ENCODE data around the gene HS3ST5.
"Not testable (repeated sequence)": the region's sequence is repeated elsewhere in the genome, so short reads cannot be mapped to it uniquely, and the experiment has no call there.

The HS3ST5 gene

DNA sequence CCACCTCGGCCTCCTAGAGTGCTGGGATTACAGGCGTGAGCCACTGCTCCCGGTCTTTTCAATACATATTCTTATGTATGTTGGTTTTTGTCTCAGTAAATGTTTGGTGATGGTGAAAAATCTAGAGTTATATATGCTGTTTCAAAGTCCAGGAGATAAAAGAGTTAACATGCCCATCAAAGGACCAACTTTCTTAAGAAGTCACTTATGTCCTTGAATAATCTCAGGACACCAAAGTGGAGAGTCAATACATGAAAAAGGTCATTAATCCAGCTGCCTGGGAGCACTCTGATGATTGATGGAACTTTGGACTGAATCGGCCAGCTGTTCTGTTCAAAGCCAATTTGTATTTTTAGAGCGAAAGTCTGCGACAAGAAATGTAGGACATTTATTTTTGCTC, 312.1 kb downstream of the HS3ST5 start:
- Histone ChIP-seq H3K36me3 (no peaks in the 10 kb centered on the region), H3K27ac (no peak overlapping the region), H3K4me1 (ENCODE audit: control insufficient read depth in 1 of 2, insufficient read depth in 1 of 2, low read depth in 1 of 2, low read length in 1 of 2) (no peaks in the 10 kb centered on the region), H3K4me3 (ENCODE audit: low read depth in 1 of 2, low read length in 1 of 2) (no peak overlapping the region), H3K27me3 (no peaks in the 10 kb centered on the region), H3K9me3 (no peaks in the 10 kb centered on the region)
- TF ChIP-seq, protein P1, sequence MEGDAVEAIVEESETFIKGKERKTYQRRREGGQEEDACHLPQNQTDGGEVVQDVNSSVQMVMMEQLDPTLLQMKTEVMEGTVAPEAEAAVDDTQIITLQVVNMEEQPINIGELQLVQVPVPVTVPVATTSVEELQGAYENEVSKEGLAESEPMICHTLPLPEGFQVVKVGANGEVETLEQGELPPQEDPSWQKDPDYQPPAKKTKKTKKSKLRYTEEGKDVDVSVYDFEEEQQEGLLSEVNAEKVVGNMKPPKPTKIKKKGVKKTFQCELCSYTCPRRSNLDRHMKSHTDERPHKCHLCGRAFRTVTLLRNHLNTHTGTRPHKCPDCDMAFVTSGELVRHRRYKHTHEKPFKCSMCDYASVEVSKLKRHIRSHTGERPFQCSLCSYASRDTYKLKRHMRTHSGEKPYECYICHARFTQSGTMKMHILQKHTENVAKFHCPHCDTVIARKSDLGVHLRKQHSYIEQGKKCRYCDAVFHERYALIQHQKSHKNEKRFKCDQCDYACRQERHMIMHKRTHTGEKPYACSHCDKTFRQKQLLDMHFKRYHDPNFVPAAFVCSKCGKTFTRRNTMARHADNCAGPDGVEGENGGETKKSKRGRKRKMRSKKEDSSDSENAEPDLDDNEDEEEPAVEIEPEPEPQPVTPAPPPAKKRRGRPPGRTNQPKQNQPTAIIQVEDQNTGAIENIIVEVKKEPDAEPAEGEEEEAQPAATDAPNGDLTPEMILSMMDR (IDR thresholded peaks at IDR 0.05): no peak

DNA sequence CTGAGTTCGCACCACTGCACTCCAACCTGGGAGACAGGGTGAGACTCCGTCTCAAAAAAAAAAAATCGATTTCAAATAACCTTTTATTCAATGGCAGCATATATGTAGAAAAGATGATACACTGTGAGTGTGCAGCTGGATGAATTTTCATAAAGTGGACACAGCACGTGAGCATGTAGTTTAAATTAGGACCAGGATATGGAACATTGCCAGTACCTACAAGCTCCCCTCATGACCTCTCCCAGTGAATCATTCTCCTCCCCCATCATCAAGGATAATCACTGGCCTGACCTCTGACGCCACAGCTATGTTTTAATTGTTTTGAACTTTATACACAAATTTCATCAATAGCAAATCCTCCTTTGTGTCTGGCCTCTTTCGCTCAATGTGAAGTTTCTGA, 318.1 kb downstream of the HS3ST5 start:
- no peaks in the 10 kb centered on the region for H3K27me3 ChIP-seq
- no peaks in the 10 kb centered on the region for H3K4me1 ChIP-seq (ENCODE audit: control insufficient read depth in 1 of 2, insufficient read depth in 1 of 2, low read depth in 1 of 2, low read length in 1 of 2)
- no peak overlapping the region for H3K27ac ChIP-seq
- TF ChIP-seq, protein P1 (IDR thresholded peaks at IDR 0.05): no peak
- no peak overlapping the region for H3K4me3 ChIP-seq (ENCODE audit: low read depth in 1 of 2, low read length in 1 of 2)
- H3K36me3 ChIP-seq: no peaks in the 10 kb centered on the region
- no peaks in the 10 kb centered on the region for H3K9me3 ChIP-seq

DNA sequence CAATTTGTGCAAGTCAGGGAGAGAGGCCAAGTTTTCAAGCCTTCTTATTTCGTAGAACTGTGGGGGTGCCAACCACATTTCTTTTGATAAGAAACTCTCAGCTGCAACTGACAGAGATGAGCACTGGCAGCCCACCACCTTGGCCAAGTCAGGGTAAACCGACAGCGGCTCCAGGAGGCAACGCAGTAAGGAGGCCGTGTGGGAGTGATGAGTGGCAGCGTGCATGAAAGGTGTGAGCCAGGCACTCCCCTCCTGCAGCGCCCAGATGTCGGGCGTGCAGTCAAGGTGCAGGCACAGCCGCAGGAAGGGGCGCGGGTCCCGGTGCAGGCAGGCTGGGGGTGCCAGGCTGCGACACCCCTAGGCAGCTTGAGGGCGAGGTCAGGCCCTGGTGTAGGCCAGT, 322.6 kb downstream of the HS3ST5 start:
- H3K4me3 ChIP-seq (ENCODE audit: low read depth in 1 of 2, low read length in 1 of 2): no peak overlapping the region
- no peaks in the 10 kb centered on the region for H3K36me3 ChIP-seq
- H3K4me1 ChIP-seq (ENCODE audit: control insufficient read depth in 1 of 2, insufficient read depth in 1 of 2, low read depth in 1 of 2, low read length in 1 of 2): no peaks in the 10 kb centered on the region
- H3K27me3 ChIP-seq: no peaks in the 10 kb centered on the region
- no peak overlapping the region for H3K27ac ChIP-seq
- TF ChIP-seq, protein P1 (IDR thresholded peaks at IDR 0.05): no peak
- no peaks in the 10 kb centered on the region for H3K9me3 ChIP-seq

DNA sequence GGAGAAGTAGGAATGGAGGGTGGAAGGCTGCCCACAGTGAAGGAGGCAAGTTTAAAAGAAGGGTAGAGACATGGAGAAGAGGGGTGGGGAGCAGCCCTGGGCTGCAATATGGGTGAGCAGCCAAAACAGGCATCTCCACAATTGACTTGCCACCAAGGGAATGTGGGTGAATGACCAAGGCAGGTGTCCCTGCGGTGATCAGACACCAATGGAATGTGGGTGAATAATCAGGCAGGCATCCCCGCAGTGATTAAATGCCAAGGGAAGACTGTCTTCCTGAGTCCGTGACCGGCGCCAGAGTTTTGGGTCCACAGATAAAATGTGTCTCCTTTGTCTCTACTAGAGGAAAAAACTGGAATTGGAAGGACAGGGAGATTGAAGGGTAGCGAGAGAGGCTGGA, 325.7 kb downstream of the HS3ST5 start:
- not testable (repeated sequence) for H3K27ac ChIP-seq; H3K9me3 ChIP-seq; H3K4me3 ChIP-seq (ENCODE audit: low read depth in 1 of 2, low read length in 1 of 2); H3K4me1 ChIP-seq (ENCODE audit: control insufficient read depth in 1 of 2, insufficient read depth in 1 of 2, low read depth in 1 of 2, low read length in 1 of 2); H3K27me3 ChIP-seq; H3K36me3 ChIP-seq

DNA sequence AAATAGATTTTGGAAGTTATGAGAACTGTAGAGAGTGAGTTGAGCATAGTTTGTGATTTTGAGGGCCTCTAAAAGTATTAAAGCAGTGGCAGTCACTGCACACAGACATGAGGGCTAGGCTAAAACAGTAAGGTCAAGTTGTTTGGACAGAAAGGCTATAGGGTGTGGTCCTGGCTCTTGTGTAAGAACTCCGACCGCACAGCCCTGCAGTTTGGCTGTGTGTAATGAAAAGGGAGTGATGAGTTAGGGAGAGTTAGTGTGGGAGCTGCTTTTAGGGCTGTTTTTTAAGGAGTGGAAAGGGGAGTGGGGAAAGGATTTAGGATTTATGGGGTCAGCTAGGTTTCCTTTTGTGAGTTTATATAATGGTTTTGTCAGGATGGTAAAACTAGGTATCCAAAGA, 328.7 kb downstream of the HS3ST5 start:
- not testable (repeated sequence) for H3K36me3 ChIP-seq; H3K9me3 ChIP-seq; H3K27me3 ChIP-seq; H3K4me1 ChIP-seq (ENCODE audit: control insufficient read depth in 1 of 2, insufficient read depth in 1 of 2, low read depth in 1 of 2, low read length in 1 of 2); H3K4me3 ChIP-seq (ENCODE audit: low read depth in 1 of 2, low read length in 1 of 2); H3K27ac ChIP-seq

DNA sequence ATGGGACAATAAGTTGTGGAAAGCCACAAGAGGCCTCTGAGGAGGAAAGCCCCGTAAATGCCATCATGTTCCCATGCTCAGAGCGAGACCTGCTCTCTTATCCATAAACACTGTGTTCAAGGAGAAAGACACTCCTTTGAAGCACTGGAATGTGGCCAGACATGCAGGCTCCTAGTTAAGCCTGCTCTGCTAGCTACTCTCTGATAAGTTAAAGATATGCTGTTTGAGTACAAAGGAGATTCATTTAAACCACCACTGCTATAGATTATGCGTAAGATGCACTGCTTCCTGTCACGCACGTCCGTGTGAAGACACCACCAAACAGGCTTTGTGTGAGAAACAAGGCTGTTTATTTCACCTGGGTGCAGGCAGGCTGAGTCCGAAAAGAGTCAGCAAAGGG, 331.3 kb downstream of the HS3ST5 start:
- H3K4me1 ChIP-seq (ENCODE audit: control insufficient read depth in 1 of 2, insufficient read depth in 1 of 2, low read depth in 1 of 2, low read length in 1 of 2); H3K36me3 ChIP-seq: not testable (repeated sequence)

DNA sequence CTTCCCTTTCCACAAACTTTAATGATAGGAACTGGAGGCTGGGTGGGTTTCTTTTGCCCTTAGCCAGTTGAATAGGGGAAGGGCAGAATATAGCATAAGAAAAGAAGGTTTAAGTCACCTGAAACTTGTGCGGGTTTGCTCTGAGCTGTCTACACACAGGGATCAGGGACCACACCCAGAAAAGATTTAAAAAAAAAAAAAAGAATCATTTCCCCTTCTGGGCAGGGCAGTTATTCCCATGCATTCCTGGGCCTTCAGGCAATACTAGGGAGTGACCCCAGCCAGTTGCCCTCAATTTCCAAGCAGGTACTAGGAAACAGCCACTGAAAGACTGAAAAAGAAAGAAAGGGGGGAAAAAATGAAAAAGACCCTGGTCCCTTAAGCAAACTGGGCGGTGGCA, 332.3 kb downstream of the HS3ST5 start:
- Histone ChIP-seq H3K4me1 (ENCODE audit: control insufficient read depth in 1 of 2, insufficient read depth in 1 of 2, low read depth in 1 of 2, low read length in 1 of 2) (no peaks in the 10 kb centered on the region), H3K27me3 (no peaks in the 10 kb centered on the region), H3K9me3 (no peaks in the 10 kb centered on the region), H3K27ac (no peak overlapping the region), H3K36me3 (no peaks in the 10 kb centered on the region), H3K4me3 (ENCODE audit: low read depth in 1 of 2, low read length in 1 of 2) (no peak overlapping the region)
- TF ChIP-seq, protein P1 (IDR thresholded peaks at IDR 0.05): no peak

More for the DNA sequence above, 331.3 kb downstream of the HS3ST5 start:
- H3K4me3 ChIP-seq (ENCODE audit: low read depth in 1 of 2, low read length in 1 of 2); H3K9me3 ChIP-seq; H3K27ac ChIP-seq; H3K27me3 ChIP-seq: not testable (repeated sequence)
